GM21381 (cell line): ENCODE results near the gene TTLL13.

Experiments
- ATAC-seq: cut with Tn5 transposase; IDR thresholded peaks from one replicate; pipeline ENCODE4 v1.9.1; 2021; ENCODE audit warnings: mild to moderate bottlenecking, moderate library complexity; ENCODE audit not compliant: unreplicated experiment

TTLL13 gene

GRCh38 chr15:90213818-90214204 lies 35.5 kb upstream of the TTLL13 start:
- no peak for ATAC-seq

GRCh38 chr15:90214553-90215196 lies 34.7 kb upstream of the TTLL13 start:
- ATAC-seq, result no peak

GRCh38 chr15:90217671-90218394 lies 31.5 kb upstream of the TTLL13 start:
- no peak for ATAC-seq

- no peak for ATAC-seq
Observed at GRCh38 chr15:90219421-90220141, 29.8 kb upstream of the TTLL13 start.

- no peak for ATAC-seq
Observed at GRCh38 chr15:90221246-90221900, 28.0 kb upstream of the TTLL13 start.

GRCh38 chr15:90222547-90222946 lies 26.8 kb upstream of the TTLL13 start:
- ATAC-seq, result no peak

- ATAC-seq, result no peak
Observed at GRCh38 chr15:90223441-90224165, 25.8 kb upstream of the TTLL13 start.

- ATAC-seq, result no peak
Observed at GRCh38 chr15:90225047-90225446, 24.3 kb upstream of the TTLL13 start.

- no peak for ATAC-seq
Observed at GRCh38 chr15:90225504-90226234, 23.7 kb upstream of the TTLL13 start.

GRCh38 chr15:90227336-90227735 lies 22.0 kb upstream of the TTLL13 start:
- ATAC-seq, result no peak

- ATAC-seq, result no peak
Observed at GRCh38 chr15:90227816-90228772, 21.3 kb upstream of the TTLL13 start.

GRCh38 chr15:90228960-90229359 lies 20.4 kb upstream of the TTLL13 start:
- ATAC-seq, result no peak

GRCh38 chr15:90230071-90230494 lies 19.3 kb upstream of the TTLL13 start:
- no peak for ATAC-seq

- ATAC-seq, result no peak
Observed at GRCh38 chr15:90230610-90231009, 18.7 kb upstream of the TTLL13 start.

- ATAC-seq, result no peak
Observed at GRCh38 chr15:90231028-90232017, 18.0 kb upstream of the TTLL13 start.

GRCh38 chr15:90232196-90232595 lies 17.2 kb upstream of the TTLL13 start:
- no peak for ATAC-seq

GRCh38 chr15:90232941-90233386 lies 16.4 kb upstream of the TTLL13 start:
- ATAC-seq, result no peak
